Activated CD4-positive, alpha-beta T cell treated with anti-CD3 and anti-CD28 coated beads for 4 hours (primary cell): ENCODE measurements around the gene ARIH2.

Source experiments
- DNase-seq, 2 donors: peaks; one replicate each; pipeline ENCODE4 v3.0.0-alpha.2; 2020

Gene ARIH2

GRCh38 chr3:49020330-49021212 lies 101.9 kb downstream of the ARIH2 start:
- DNase-seq: no peak

- DNase-seq: peak; percentile 99
Observed at GRCh38 chr3:49021213-49021812, 102.7 kb downstream of the ARIH2 start.

GRCh38 chr3:49021813-49022687 lies 103.4 kb downstream of the ARIH2 start, which contains the start of gene NDUFAF3:
Gene NDUFAF3 (plus strand): TSS chr3:49022121. CDS start chr3:49022145, 24 bp downstream.
- DNase-seq: peak; percentile 88 to 90

DNA sequence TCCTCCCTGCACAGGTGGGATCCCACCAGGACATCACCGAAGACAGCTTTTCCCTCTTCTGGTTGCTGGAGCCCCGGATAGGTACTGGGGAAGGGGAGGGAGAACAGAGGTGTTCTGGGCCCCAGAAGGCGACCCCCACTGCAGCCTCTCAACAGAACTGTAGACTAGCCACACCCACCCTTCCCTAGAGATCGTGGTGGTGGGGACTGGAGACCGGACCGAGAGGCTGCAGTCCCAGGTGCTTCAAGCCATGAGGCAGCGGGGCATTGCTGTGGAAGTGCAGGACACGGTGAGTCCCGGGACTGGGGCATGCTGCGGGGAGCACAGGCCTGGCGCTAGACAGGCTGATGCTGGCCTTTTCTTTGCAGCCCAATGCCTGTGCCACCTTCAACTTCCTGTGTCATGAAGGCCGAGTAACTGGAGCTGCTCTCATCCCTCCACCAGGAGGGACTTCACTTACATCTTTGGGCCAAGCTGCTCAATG lies 104.1 kb downstream of the ARIH2 start:
- no peak for DNase-seq

DNA sequence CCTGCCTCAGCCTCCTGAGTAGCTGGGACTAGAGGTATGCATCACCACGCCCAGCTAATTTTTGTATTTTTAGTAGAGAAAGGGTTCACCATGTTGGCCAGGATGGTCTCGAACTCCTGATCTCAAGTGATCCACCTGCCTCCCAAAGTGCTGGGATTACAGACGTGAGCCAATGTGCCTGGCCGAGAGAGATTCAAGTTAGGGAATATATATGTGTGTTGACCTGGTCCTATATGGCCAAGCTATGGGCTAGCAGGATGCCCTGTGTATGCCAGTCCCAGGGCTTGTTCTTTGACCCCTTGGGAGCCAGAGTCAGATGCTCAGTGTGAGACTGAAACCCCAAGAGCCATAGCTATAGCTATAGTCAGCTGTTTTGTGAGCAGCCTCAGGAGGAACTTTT lies 105.1 kb downstream of the ARIH2 start:
- no peak for DNase-seq

DNA sequence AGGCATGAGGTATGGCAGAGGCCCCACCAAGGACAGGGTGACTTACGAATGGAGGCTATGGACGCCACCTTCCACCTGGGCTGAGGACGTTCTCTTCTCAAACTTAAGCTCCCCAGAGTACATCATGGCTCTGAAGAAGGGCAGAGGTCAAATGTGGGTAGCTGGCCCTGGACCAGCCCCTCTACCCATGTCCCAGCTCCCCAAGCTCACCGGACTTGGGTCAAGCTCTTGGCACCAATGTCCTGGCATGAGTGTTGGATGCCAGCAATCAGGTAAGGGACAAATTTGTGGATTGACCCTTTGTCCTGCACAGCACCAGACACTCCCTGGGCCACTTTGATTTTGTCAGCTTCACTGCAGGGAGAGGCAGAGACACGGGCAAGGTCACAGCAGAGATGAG lies 105.8 kb downstream of the ARIH2 start:
- DNase-seq: no peak

GRCh38 chr3:49025005-49025792 lies 106.6 kb downstream of the ARIH2 start:
- DNase-seq: no peak

GRCh38 chr3:49025793-49026520 lies 107.3 kb downstream of the ARIH2 start:
- no peak for DNase-seq

GRCh38 chr3:49026536-49026935 lies 107.9 kb downstream of the ARIH2 start:
- DNase-seq: no peak

DNA sequence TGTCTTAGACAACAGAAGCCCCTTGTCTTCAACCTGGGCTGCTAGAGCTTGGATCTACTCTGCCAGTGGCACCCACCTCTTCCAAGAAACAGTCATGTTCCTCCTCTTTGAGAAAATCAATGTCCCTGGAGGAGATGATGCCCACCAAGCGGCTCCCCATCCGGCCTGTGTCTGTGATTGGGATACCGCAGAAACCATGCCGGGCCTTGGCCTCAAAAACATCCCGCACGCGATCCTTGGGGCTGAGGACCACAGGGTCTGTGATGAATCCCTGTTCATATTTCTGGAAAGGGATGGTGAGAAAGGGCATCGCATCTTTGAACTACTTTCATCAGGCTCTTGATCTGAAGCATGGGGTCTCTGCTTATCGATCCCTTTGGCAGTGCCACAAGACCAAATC lies 109.0 kb downstream of the ARIH2 start:
- no peak for DNase-seq

DNA sequence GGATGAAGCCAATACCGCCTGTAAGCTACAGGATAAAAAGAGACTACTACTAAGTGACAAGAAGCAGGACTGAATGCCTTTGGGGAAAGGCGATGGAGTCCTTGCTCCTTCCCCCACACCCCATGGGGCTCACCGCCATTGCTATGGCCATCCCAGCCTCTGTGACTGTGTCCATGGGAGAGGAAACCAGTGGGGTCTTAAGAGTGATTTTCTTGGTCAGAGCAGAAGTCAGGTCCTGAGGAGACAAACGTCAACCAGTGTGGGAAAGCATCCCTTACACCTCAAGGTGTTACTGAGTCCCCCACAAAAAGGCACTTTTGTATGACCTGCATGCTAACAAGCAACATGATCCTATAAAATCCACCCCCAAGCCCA lies 109.6 kb downstream of the ARIH2 start:
- no peak for DNase-seq

GRCh38 chr3:49028673-49029562 lies 110.3 kb downstream of the ARIH2 start, which contains the start of gene IMPDH2:
Gene IMPDH2 (minus strand): TSS chr3:49029398. CDS start chr3:49029350, 48 bp downstream.
- DNase-seq: peak; percentile 92 to 93

- DNase-seq: no peak
Observed at GRCh38 chr3:49029563-49029884, 110.9 kb downstream of the ARIH2 start.

DNA sequence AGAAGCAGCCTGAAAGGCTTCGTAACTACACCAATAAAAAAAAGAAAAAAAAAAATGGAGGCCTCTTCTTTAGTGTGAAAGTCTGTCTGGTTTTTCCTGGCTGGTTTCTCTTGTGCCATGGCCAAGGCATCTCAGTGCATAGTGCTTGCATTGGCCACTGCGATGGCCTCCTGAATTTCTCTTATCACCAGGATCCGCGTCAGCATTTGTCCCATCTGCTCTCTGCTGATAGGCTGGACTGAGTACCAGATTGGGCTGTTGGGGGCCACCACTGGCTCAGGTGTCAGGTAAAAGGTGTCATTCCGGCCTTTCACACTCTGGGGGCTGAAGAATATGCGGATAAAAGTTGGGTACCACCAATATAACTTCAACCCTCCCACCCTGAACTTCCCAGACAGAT lies 111.7 kb downstream of the ARIH2 start:
- DNase-seq: no peak

GRCh38 chr3:49032646-49033304 lies 114.1 kb downstream of the ARIH2 start:
- DNase-seq: no peak

DNA sequence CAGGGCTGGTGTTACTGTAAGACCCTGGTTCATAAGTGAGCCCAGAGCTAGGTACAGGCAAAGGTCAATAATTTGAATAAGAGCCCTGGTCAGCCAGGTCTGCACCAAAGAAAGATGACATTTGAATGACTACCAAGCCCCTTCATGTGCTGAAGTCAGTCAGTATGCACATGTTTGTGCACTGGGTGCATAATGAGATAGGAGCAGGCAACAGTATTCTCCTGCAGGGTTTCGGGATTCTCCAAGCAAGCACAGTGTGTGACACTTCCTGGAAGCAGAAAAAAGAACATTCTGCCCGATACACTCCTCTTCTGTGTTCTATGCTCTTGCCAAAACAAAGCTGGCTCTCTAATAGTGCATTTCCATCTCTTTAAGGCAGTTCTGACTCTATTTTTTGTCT lies 116.0 kb downstream of the ARIH2 start:
- DNase-seq: no peak

- DNase-seq: no peak
Observed at GRCh38 chr3:49035281-49035680, 116.6 kb downstream of the ARIH2 start.
